Left ventricle myocardium inferior (tissue), 1 donor: ENCODE data around the gene FIBCD1. TPM values are rescaled to one million over a fixed set of nuclear protein-coding genes. Genes with fewer than 3 reads are reported as not detected.

Source experiments
- DNase-seq: peaks from one replicate; pipeline ENCODE4 v3.0.0-alpha.2; 2020
- H3K27ac ChIP-seq: fragments of 200-600 bp; replicated peaks from 2 replicates; pipeline ENCODE4 v1.8.0; 2021
- H3K27me3 ChIP-seq: fragments of 200-600 bp; 2 replicates; pipeline ENCODE4 v1.8.0; 2021; ENCODE audit warnings: low read depth
- H3K36me3 ChIP-seq: fragments of 200-600 bp; 2 replicates; pipeline ENCODE4 v1.8.0; 2021
- H3K4me1 ChIP-seq: fragments of 200-600 bp; 2 replicates; pipeline ENCODE4 v1.8.0; 2021
- H3K4me3 ChIP-seq: fragments of 200-600 bp; 2 replicates; pipeline ENCODE4 v1.8.0; 2021; ENCODE audit warnings: mild to moderate bottlenecking, moderate library complexity
- H3K9me3 ChIP-seq: fragments of 200-600 bp; replicated peaks from 2 replicates; pipeline ENCODE4 v1.8.0; 2021
- intact Hi-C: fragments of 100-400 bp; cut with micrococcal nuclease; formaldehyde crosslinking; loops from one replicate; pipeline ENCODE4 v1.11.0; 2022
- total RNA-seq: library from RNA; stranded (reverse); fragmentation: NEBNext Ultra II Directional; extraction: Animal tissue kit (Norgen Biotek cat#: 25700); gene quantifications from one replicate; pipeline ENCODE4 v1.2.1, GENCODE V29; 2021
- TF ChIP-seq, protein P1 (sequence below): fragments of 200-600 bp; IDR thresholded peaks from 2 replicates; pipeline ENCODE4 v1.8.0; 2021; ENCODE audit warnings: antibody characterized with exemption, mild to moderate bottlenecking, borderline replicate concordance
- donor health status: DM: no; HTN: yes; CAD: no; lungs with severe emphysema.

The FIBCD1 gene
- total RNA-seq, 1 donor from 2014 or later: 0.58 TPM

DNA sequence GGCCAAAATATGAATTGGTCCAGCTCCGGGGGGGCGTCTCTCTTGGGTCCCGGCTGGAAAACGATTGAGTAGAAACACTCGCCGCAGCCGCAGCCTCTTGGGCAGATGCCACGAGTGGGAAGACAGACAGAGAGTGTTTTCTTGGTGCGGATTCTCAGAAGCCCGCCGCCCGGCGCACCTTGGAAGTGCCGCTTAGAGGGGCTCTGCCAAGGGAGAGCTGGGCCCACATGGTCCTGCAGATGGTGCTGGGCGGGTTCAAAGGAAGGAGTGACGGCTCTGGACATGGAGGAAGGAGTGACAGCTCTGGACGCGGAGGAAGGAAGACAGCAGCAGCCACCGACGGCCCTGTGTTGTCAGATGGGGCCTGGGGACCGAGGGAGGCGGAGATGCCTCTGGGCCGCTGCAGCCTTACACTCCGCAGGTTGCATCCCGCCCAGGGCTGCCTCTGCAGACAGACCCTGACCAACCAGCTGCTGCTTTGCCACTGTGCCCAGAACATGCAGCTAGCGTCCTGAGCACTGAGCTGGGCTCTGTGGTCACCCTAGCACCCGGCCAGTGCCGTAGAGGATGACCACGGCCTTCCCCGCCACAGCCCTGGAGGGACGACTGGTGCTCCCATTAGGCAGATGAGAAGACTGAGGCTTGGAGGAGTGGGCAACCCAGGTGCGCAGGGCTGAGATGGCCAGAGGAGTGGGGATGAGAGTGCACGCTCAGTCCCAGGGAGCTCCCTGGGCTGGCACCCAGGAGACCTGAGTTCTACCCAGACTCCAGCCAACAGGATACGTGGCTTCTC is 21.7 kb downstream of the FIBCD1 start:
- Histone ChIP-seq H3K4me1 (peaks cover 4% of the 10 kb centered on the region), H3K36me3 (no peaks in the 10 kb centered on the region), H3K4me3 (no peak overlapping the region), H3K27ac (no peak overlapping the region), H3K9me3 (no peaks in the 10 kb centered on the region), H3K27me3 (peaks cover 71% of the 10 kb centered on the region)
- TF ChIP-seq, protein P1, sequence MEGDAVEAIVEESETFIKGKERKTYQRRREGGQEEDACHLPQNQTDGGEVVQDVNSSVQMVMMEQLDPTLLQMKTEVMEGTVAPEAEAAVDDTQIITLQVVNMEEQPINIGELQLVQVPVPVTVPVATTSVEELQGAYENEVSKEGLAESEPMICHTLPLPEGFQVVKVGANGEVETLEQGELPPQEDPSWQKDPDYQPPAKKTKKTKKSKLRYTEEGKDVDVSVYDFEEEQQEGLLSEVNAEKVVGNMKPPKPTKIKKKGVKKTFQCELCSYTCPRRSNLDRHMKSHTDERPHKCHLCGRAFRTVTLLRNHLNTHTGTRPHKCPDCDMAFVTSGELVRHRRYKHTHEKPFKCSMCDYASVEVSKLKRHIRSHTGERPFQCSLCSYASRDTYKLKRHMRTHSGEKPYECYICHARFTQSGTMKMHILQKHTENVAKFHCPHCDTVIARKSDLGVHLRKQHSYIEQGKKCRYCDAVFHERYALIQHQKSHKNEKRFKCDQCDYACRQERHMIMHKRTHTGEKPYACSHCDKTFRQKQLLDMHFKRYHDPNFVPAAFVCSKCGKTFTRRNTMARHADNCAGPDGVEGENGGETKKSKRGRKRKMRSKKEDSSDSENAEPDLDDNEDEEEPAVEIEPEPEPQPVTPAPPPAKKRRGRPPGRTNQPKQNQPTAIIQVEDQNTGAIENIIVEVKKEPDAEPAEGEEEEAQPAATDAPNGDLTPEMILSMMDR: no peak
- DNase-seq: no peak
- intact Hi-C loops: no loop called here

DNA sequence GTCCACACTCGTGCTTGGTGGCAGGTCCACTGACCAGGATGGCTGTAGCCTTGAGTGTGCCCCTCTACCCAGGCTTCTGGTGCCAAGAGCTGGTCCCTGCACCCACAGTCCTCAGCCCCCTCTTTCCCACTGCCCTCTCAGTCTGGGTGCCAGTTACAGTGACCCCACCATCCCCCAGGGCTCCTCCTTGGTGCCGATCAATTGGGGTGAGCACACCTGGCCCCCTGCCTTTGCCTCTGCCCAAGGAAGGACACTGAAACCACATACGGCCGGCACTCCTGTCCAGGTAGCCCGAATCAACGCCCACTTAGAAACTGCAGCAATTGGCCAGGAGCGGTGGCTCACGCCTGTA is 24.0 kb downstream of the FIBCD1 start:
- TF ChIP-seq, protein P1: no peak

DNA sequence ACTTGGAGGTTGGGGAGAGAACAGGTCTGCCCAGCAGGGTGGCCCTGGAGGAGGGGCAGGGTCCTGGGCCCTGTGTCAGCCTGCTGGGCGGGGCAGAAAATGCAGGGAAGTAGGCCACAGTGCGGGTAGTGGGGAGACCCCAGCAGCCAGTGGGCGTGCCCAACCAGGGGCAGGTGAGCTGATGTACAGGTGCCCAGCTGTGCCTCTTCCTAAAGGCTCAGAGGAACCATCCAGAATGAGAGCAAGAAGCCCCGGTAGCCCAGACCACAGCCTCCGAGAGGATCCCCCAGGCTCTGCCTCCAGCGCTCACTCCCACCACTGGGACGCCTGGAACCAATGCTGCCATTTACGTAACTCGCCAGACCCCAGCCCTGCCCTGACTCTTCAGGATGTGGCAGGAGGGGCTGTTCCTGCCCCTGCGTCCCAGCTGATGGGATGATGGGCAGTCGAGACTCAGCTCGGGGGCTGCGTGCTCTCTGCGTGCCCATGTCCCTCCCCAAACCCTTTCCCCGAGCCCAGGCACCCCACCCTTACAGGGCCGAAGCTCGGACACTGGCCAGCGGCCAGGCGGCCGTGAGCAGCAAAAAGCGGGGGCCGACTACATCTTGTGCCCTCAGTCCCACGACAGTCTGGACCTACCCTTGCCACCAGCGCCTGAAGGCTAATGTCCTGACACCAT is 24.5 kb downstream of the FIBCD1 start:
- intact Hi-C loops: no loop called here
- no peaks in the 10 kb centered on the region for H3K36me3 ChIP-seq
- TF ChIP-seq, protein P1: no peak

More for the DNA sequence above, 24.0 kb downstream of the FIBCD1 start:
- intact Hi-C loops: no loop called here
- no peak overlapping the region for H3K27ac ChIP-seq
- DNase-seq: no peak
- peaks cover 56% of the 10 kb centered on the region for H3K27me3 ChIP-seq
- no peak overlapping the region for H3K4me3 ChIP-seq
- no peaks in the 10 kb centered on the region for H3K9me3 ChIP-seq
- no peaks in the 10 kb centered on the region for H3K36me3 ChIP-seq
- peaks cover 4% of the 10 kb centered on the region for H3K4me1 ChIP-seq

DNA sequence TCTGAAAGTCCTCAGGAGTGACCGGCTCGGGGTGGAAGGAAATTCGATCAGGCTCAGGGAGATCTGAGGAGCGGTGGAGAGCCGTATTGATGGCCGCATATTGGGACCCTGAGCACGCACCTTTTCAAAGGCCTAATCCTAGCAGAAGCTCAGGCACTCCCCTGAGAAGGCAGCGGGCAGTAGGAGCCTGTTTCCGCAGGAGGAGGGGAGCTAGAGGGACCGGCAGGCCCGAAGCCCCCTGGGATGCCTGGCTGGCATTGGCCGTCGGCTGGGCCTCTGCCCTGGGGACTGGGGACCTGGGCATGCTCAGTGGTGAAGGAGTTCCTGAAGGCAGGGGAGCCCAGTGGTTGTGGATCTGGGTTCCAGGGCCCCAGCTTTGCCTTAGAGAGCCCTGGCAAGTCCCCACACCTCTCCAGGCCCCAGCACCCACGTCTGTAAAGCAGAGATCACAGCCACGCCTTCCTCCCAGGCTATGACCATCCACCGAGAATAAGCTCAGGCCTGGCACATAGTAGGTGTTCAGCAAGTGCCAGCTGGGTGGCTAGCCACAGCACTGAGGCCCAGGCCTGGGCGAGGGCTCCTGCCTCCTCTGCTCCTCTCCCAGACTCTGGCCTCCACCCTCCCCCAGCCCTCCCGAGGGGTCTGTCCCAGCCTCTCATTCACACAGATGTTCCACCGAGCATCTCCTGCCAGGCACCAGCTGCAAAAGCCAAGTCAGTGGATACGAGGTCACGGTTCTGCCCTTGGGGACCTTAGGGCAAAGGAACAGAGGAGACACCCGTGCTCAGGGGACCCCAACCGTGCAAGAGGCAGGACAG is 25.2 kb downstream of the FIBCD1 start:
- Histone ChIP-seq H3K4me3 (no peak overlapping the region), H3K27me3 (peaks cover 45% of the 10 kb centered on the region), H3K9me3 (no peaks in the 10 kb centered on the region), H3K4me1 (no peaks in the 10 kb centered on the region), H3K27ac (no peak overlapping the region), H3K36me3 (no peaks in the 10 kb centered on the region)
- TF ChIP-seq, protein P1: no peak
- intact Hi-C loops: no loop called here
- no peak for DNase-seq

More for the DNA sequence above, 24.5 kb downstream of the FIBCD1 start:
- Histone ChIP-seq H3K4me1 (peaks cover 4% of the 10 kb centered on the region), H3K27ac (no peak overlapping the region), H3K9me3 (no peaks in the 10 kb centered on the region), H3K4me3 (no peak overlapping the region), H3K27me3 (peaks cover 53% of the 10 kb centered on the region)
- no peak for DNase-seq

DNA sequence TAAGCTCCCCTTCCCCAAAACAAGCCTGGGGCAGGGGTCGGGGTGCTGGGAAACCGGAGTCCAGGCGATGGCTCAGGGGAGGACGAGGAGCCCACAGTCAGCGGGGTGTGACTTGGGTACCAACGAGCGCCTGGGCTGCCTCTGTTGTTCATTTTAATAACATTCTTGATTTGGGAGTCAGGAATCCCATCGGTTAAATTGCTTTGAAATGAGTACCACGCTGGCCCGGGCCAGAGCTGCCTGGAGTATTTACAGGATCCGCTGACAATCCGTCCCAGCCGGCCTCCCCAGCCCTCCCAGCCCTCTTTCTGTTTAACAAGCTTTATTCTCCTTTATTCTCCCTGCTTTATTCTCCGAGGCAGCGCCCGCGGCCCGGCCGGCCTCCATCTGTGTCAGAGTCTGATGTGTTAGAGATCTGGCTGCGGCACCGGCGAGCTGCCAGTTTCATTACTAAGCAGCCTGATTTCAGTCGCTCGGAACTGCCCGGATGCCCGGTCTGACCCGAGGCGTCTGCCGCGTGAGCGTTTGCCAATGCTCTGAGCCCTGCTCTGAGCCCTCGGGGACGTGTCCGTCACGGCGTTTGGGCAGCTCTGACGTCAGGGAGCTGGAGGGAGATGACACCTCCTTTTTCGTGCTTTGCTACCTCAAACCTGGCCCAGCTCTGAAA is 26.0 kb downstream of the FIBCD1 start:
- Histone ChIP-seq H3K36me3 (no peaks in the 10 kb centered on the region), H3K4me3 (no peak overlapping the region), H3K4me1 (no peaks in the 10 kb centered on the region), H3K9me3 (no peaks in the 10 kb centered on the region), H3K27ac (no peak overlapping the region), H3K27me3 (peaks cover 40% of the 10 kb centered on the region)
- intact Hi-C loops: no loop called here
- TF ChIP-seq, protein P1: no peak
- DNase-seq: no peak
